MM.1S (cell line): ENCODE results near the gene MDGA2.
"Not testable (repeated sequence)": the region's sequence is repeated elsewhere in the genome, so short reads cannot be mapped to it uniquely, and the experiment has no call there.

ENCODE experiments used
- DNase-seq: peaks from one replicate; pipeline ENCODE4 v3.0.0-alpha.2; 2015
- H2AFZ ChIP-seq: fragments of 300-600 bp; sonication (generic); 2 replicates; pipeline ENCODE4 v1.6.0; 2016; ENCODE audit warnings: antibody characterized with exemption, low read length
- H3F3A ChIP-seq: fragments of 300-600 bp; sonication (generic); 2 replicates; pipeline ENCODE4 v1.6.1; 2016; ENCODE audit warnings: mild to moderate bottlenecking, antibody characterized with exemption, low read length, moderate library complexity, mixed read lengths; ENCODE audit not compliant: insufficient read depth
- H3K27ac ChIP-seq: fragments of 300-600 bp; sonication (generic); 2 replicates; pipeline ENCODE4 v1.5.1; 2016; ENCODE audit warnings: mild to moderate bottlenecking, low read length
- H3K27me3 ChIP-seq: fragments of 300-600 bp; sonication (generic); replicated peaks from 2 replicates; pipeline ENCODE4 v1.6.0; 2016; ENCODE audit warnings: low read length; ENCODE audit not compliant: insufficient read depth
- H3K36me3 ChIP-seq: fragments of 300-600 bp; sonication (generic); replicated peaks from 2 replicates; pipeline ENCODE4 v1.6.1; 2016; ENCODE audit warnings: mild to moderate bottlenecking, low read length, mixed read lengths; ENCODE audit not compliant: insufficient read depth
- H3K4me1 ChIP-seq: fragments of 300-600 bp; sonication (generic); 2 replicates; pipeline ENCODE4 v1.6.1; 2016; ENCODE audit warnings: low read length, mixed read lengths
- H3K4me2 ChIP-seq: fragments of 300-600 bp; sonication (generic); 2 replicates; pipeline ENCODE4 v1.6.0; 2016; ENCODE audit warnings: low read depth, low read length
- H3K4me3 ChIP-seq: fragments of 300-600 bp; sonication (generic); 2 replicates; pipeline ENCODE4 v1.5.1; 2016; ENCODE audit warnings: low read length, mixed read lengths
- H3K79me2 ChIP-seq: fragments of 300-600 bp; sonication (generic); 2 replicates; pipeline ENCODE4 v1.6.1; 2016; ENCODE audit warnings: mixed run types, low read length, mixed read lengths
- H3K9ac ChIP-seq: fragments of 300-600 bp; sonication (generic); 2 replicates; pipeline ENCODE4 v1.6.1; 2016; ENCODE audit warnings: low read length, mixed read lengths
- H3K9me2 ChIP-seq: fragments of 300-600 bp; sonication (generic); replicated peaks from 2 replicates; pipeline ENCODE4 v1.6.1; 2016; ENCODE audit warnings: mild to moderate bottlenecking, low read length, mixed read lengths; ENCODE audit not compliant: insufficient read depth
- H3K9me3 ChIP-seq: fragments of 300-600 bp; sonication (generic); replicated peaks from 2 replicates; pipeline ENCODE4 v1.6.1; 2016; ENCODE audit warnings: mild to moderate bottlenecking, low read length, mixed read lengths; ENCODE audit not compliant: insufficient read depth
- H4K20me1 ChIP-seq: fragments of 300-600 bp; sonication (generic); 2 replicates; pipeline ENCODE4 v1.6.1; 2016; ENCODE audit warnings: mild to moderate bottlenecking, low read length, moderate library complexity, mixed read lengths; ENCODE audit not compliant: insufficient read depth
- EZH2 ChIP-seq: fragments of 300-600 bp; sonication (generic); optimal IDR thresholded peaks from 2 replicates; pipeline ENCODE3; 2017; ENCODE audit warnings: low read depth, mild to moderate bottlenecking, antibody characterized with exemption, low read length, mixed read lengths
- EZH2phosphoT487 ChIP-seq: fragments of 300-600 bp; sonication (generic); IDR thresholded peaks from 2 replicates; pipeline ENCODE4 v1.6.1; 2018; ENCODE audit warnings: antibody characterized with exemption, low read length
- TF ChIP-seq, protein P1 (sequence below): fragments of 300-600 bp; sonication (generic); IDR thresholded peaks from 2 replicates; pipeline ENCODE4 v1.5.1; 2016; ENCODE audit warnings: antibody characterized with exemption, low read length, mixed read lengths

The MDGA2 gene

DNA sequence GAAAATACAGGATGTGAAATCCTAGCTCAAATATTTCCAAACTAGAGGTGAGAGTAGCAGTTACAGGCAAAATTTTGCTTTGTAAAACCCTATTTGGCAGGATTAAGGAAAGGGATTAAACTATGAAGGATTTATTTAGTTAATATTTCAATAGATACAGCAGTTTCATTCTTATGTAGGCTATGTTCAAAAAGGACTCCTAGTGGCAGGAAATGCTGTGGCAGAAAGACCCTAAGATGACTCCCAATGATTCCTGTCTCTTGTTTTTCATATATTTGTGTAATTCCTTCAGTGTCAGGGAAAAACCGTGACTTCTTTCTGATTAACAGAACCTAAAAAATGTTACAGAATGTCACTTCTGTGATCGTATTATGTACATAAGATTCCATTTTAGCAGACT lies 724.3 kb downstream of the MDGA2 start:
- TF ChIP-seq EZH2 (no peak), EZH2phosphoT487 (no peak)
- TF ChIP-seq, protein P1, sequence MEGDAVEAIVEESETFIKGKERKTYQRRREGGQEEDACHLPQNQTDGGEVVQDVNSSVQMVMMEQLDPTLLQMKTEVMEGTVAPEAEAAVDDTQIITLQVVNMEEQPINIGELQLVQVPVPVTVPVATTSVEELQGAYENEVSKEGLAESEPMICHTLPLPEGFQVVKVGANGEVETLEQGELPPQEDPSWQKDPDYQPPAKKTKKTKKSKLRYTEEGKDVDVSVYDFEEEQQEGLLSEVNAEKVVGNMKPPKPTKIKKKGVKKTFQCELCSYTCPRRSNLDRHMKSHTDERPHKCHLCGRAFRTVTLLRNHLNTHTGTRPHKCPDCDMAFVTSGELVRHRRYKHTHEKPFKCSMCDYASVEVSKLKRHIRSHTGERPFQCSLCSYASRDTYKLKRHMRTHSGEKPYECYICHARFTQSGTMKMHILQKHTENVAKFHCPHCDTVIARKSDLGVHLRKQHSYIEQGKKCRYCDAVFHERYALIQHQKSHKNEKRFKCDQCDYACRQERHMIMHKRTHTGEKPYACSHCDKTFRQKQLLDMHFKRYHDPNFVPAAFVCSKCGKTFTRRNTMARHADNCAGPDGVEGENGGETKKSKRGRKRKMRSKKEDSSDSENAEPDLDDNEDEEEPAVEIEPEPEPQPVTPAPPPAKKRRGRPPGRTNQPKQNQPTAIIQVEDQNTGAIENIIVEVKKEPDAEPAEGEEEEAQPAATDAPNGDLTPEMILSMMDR = no peak
- no peak overlapping the region for H2AFZ ChIP-seq
- no peak for DNase-seq
- no peaks in the 10 kb centered on the region for H3K36me3 ChIP-seq
- H3K79me2 ChIP-seq = no peaks in the 10 kb centered on the region
- H3K9me3 ChIP-seq = no peaks in the 10 kb centered on the region
- H3K4me3 ChIP-seq = no peak overlapping the region
- H3K9ac ChIP-seq = no peak overlapping the region
- no peaks in the 10 kb centered on the region for H3K9me2 ChIP-seq
- H3F3A ChIP-seq = no peaks in the 10 kb centered on the region
- H3K4me1 ChIP-seq = no peaks in the 10 kb centered on the region
- H3K4me2 ChIP-seq = no peak overlapping the region
- H3K27me3 ChIP-seq = no peaks in the 10 kb centered on the region
- no peaks in the 10 kb centered on the region for H4K20me1 ChIP-seq
- no peak overlapping the region for H3K27ac ChIP-seq

GRCh38 chr14:46940611-46941010 lies 734.8 kb downstream of the MDGA2 start:
- Histone ChIP-seq H3K4me3 (no peak overlapping the region), H3K36me3 (no peaks in the 10 kb centered on the region), H3K27ac (no peak overlapping the region), H3K79me2 (no peaks in the 10 kb centered on the region), H3K9me3 (no peaks in the 10 kb centered on the region), H4K20me1 (no peaks in the 10 kb centered on the region), H2AFZ (no peak overlapping the region), H3K4me1 (no peaks in the 10 kb centered on the region), H3K4me2 (no peak overlapping the region), H3K27me3 (no peaks in the 10 kb centered on the region), H3F3A (no peaks in the 10 kb centered on the region), H3K9ac (no peak overlapping the region), H3K9me2 (no peaks in the 10 kb centered on the region)
- no peak for DNase-seq
- no peak for TF ChIP-seq EZH2phosphoT487
- TF ChIP-seq EZH2 = no peak
- TF ChIP-seq, protein P1 = no peak

GRCh38 chr14:46920542-46920941 lies 754.9 kb downstream of the MDGA2 start:
- no peaks in the 10 kb centered on the region for H4K20me1 ChIP-seq

GRCh38 chr14:46915539-46915938 lies 759.9 kb downstream of the MDGA2 start:
- not testable (repeated sequence) for DNase-seq, H3K9ac ChIP-seq, H4K20me1 ChIP-seq, H3K36me3 ChIP-seq, H3K4me3 ChIP-seq, H3F3A ChIP-seq, H3K9me2 ChIP-seq, H3K4me2 ChIP-seq, H3K9me3 ChIP-seq, H3K27me3 ChIP-seq, H3K4me1 ChIP-seq, H2AFZ ChIP-seq, H3K27ac ChIP-seq, H3K79me2 ChIP-seq

More at GRCh38 chr14:46920542-46920941, 754.9 kb downstream of the MDGA2 start:
- Histone ChIP-seq H3K4me2 (no peak overlapping the region), H3K9ac (no peak overlapping the region), H3K9me3 (no peaks in the 10 kb centered on the region), H3K9me2 (no peaks in the 10 kb centered on the region), H3K36me3 (no peaks in the 10 kb centered on the region), H3K27me3 (no peaks in the 10 kb centered on the region), H3K4me1 (no peaks in the 10 kb centered on the region), H3F3A (no peaks in the 10 kb centered on the region), H3K79me2 (no peaks in the 10 kb centered on the region), H2AFZ (no peak overlapping the region), H3K4me3 (no peak overlapping the region), H3K27ac (no peak overlapping the region)
- TF ChIP-seq EZH2phosphoT487 (no peak), EZH2 (no peak)
- TF ChIP-seq, protein P1 = no peak
- no peak for DNase-seq
